Heart left ventricle (tissue), 16 donors: ENCODE measurements around the gene TUT1. TPM values are rescaled to one million over a fixed set of nuclear protein-coding genes. Genes with fewer than 3 reads are reported as not detected.

Experiments used
- ATAC-seq, 4 donors: fragments of 200-7000 bp; cut with Tn5 transposase; one replicate each; pipeline ENCODE4 v1.9.1; 2020 to 2022; ENCODE audit warnings: moderate library complexity in 4 of 4, mild to moderate bottlenecking in 3 of 4, moderate number of reproducible peaks in 1 of 4
- DNase-seq, 5 donors: peaks; one replicate each; pipeline ENCODE4 v3.0.0-alpha.2; 2020
- H3K27ac ChIP-seq, 12 donors: fragments of 200-600 bp; sonication (generic) in 4 of 12; one replicate each; pipeline versions ENCODE4 v1.5.0 to v1.8.0; 2016 to 2022; ENCODE audit warnings: mild to moderate bottlenecking in 2 of 12
- H3K27me3 ChIP-seq, 9 donors: fragments of 200-600 bp; sonication (generic) in 2 of 9; one replicate each; pipeline versions ENCODE4 v1.5.1 to v1.8.0; 2016 to 2022; ENCODE audit warnings: mild to moderate bottlenecking in 3 of 9
- H3K36me3 ChIP-seq, 9 donors: fragments of 200-600 bp; sonication (generic) in 2 of 9; one replicate each; pipeline versions ENCODE4 v1.5.0 to v1.8.0; 2018 to 2022; ENCODE audit warnings: mild to moderate bottlenecking in 2 of 9
- H3K4me1 ChIP-seq, 12 donors: fragments of 200-600 bp; sonication (generic) in 4 of 12; one replicate each; pipeline versions ENCODE4 v1.5.0 to v1.8.0; 2016 to 2022; ENCODE audit warnings: mild to moderate bottlenecking in 3 of 12
- H3K4me3 ChIP-seq, 12 donors: fragments of 200-600 bp; sonication (generic) in 4 of 12; one replicate each; pipeline versions ENCODE4 v1.5.0 to v1.8.0; 2017 to 2022; ENCODE audit warnings: mild to moderate bottlenecking in 9 of 12, moderate library complexity in 4 of 12
- H3K9me3 ChIP-seq, 12 donors: fragments of 200-600 bp; sonication (generic) in 4 of 12; one replicate each; pipeline versions ENCODE4 v1.5.0 to v1.8.0; 2016 to 2022; ENCODE audit warnings: mild to moderate bottlenecking in 1 of 12
- POLR2A ChIP-seq, 2 donors: fragments of 450-650 bp; IDR thresholded peaks; one replicate each; pipeline ENCODE4 v1.6.1; 2017; ENCODE audit warnings: antibody characterized with exemption in 2 of 2, mild to moderate bottlenecking in 2 of 2, moderate library complexity in 2 of 2
- WGBS, 4 donors: extraction: QIAGEN DNeasy Blood & Tissue Kit in 2 of 4; methylation state at CpG; one replicate each; pipeline versions ENCODE4 v1.1.5 to v1.1.7; 2013 to 2018; 5-methylcytosine and 5-hydroxymethylcytosine counted together
- intact Hi-C, 10 donors: fragments of 100-400 bp; cut with DNase I; formaldehyde crosslinking; loops; one replicate each; pipeline versions ENCODE4 v1.11.1 to v1.14.2; 2022
- polyA plus RNA-seq, 2 donors: library from polyadenylated mRNA; stranded (reverse); fragments of 200-250 nt; gene quantifications; one replicate each; pipeline ENCODE4 v1.2.3, GENCODE V29; 2013
- total RNA-seq, 9 donors: library from RNA; depleted of rRNA in 2 of 9; stranded (reverse); fragments of >200 nt in 2 of 9; fragmentation: NEBNext Ultra II Directional in 3 of 9; extraction: Animal tissue kit (Norgen Biotek cat#: 25700) in 3 of 9; gene quantifications; one replicate each; pipeline versions ENCODE4 v1.1.0 to v1.2.4, GENCODE V29; 2016 to 2023
- TF ChIP-seq, protein P1 (sequence below), 12 donors: fragments of 200-600 bp; sonication (generic) in 4 of 12; IDR thresholded peaks; one replicate each; pipeline versions ENCODE4 v1.5.0 to v1.8.0; 2018 to 2022; ENCODE audit warnings: antibody characterized with exemption in 12 of 12, mild to moderate bottlenecking in 5 of 12
- donor health status: ischemic (EF 13 %, LVEDD 7.1; RV severe dilation, severe dysfunction).
- donor health status: healthy with polysubstance abuse.
- donor health status: DM: no; HTN: yes; CAD: no.
- donor health status: DM: no; HTN: no; CAD: no.
- donor health status: ischemic (EF 25% LVEDD 6.9; RV normal size, moderate dysfunction).
- donor health status: ischemic (EF 25% LVEDD 5.7; RV mildly dilated, moderate dysfunction).
- donor health status: healthy.
- donor health status: DM: yes; HTN: yes; CAD: no.
- donor health status: ischemic (EF 35%, LVEDD 5.7; RV mildly dilated, moderate dysfunction).
- donor health status: nonischemic (EF 11% LVEDD 7.7; RV severe dilation, severe dysfunction).
- donor health status: DM: yes; HTN: yes; CAD: no.
- donor health status: PGD.
- donor health status: ischemic (EF 29% LVEDD 5.4; RV normal size, mild dysfunction).
- donor health status: nonischemic (EF 23%, LVEDD 6.1; RV moderate dilation, normal function).

The TUT1 gene
- total and polyA plus RNA-seq, 11 donors = 6.3 to 16.3 (median 11.3) TPM

DNA sequence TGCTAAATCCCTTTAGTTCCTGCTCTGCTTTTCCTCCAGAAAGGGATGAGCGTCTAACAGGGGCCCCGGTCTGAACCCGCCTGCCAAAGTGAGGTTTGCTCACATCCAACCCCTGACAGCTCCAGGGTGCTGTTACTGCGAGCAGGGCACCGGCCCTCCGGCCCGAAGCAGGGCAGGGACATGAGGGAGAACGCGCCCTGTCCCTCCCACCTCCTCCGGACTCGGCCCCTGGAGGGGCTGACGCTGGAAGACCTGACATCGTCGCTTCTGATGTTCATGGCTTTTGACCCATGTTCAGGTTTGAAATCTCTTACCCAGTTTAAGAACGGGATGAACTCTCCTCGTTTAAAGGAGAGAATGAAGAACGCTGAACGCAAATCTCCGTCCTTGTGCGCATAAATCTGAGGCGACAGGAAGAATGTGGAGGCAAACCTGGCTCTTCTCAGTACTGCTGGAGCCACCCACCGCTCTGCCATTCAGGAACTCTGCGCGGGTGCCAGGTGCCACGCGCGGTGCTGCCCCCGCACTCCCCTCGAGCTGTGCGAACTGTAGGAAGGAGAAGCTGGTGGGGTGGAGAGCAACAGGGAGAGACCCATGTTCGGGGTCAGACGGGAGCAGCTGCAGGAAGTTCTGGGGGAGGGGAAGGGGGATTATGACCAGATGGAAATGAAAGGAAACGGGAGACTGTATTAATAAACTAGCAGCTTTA, 16.8 kb downstream of the TUT1 start:
- Histone ChIP-seq H3K9me3 (no peaks in the 10 kb centered on the region), H3K4me1 (peaks cover 7 to 68% (median 42%) of the 10 kb centered on the region in 12 donors), H3K36me3 (peaks cover 0 to 72% (median 60%) of the 10 kb centered on the region in 9 donors), H3K27ac (peak overlapping the region; percentile 61 to 98 (median 94)), H3K27me3 (no peaks in the 10 kb centered on the region), H3K4me3 (peak overlapping the region; percentile 38 to 95 (median 74))
- ATAC-seq = peak; percentile 2 to 31 (median 18)
- 2 to 6% (median 3%) methylated on average over 24 to 33 of the region's 33 CpGs for WGBS, 4 donors
- DNase-seq = peak in 4 of 5 donors; percentile 48 to 67 (median 59)
- TF ChIP-seq, protein P1, sequence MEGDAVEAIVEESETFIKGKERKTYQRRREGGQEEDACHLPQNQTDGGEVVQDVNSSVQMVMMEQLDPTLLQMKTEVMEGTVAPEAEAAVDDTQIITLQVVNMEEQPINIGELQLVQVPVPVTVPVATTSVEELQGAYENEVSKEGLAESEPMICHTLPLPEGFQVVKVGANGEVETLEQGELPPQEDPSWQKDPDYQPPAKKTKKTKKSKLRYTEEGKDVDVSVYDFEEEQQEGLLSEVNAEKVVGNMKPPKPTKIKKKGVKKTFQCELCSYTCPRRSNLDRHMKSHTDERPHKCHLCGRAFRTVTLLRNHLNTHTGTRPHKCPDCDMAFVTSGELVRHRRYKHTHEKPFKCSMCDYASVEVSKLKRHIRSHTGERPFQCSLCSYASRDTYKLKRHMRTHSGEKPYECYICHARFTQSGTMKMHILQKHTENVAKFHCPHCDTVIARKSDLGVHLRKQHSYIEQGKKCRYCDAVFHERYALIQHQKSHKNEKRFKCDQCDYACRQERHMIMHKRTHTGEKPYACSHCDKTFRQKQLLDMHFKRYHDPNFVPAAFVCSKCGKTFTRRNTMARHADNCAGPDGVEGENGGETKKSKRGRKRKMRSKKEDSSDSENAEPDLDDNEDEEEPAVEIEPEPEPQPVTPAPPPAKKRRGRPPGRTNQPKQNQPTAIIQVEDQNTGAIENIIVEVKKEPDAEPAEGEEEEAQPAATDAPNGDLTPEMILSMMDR (IDR thresholded peaks at IDR 0.05) = no peak
- TF ChIP-seq POLR2A (IDR thresholded peaks at IDR 0.05) = no peak
- intact Hi-C loops = loop anchor here in 3 of 10 donors (1.0 to 2.0 kb wide), 3 partner anchors 16 to 28 kb away; partner anchors contain the start of genes TUT1 (in 2 of the 3) and AHNAK (in 1 of the 3)

- Histone ChIP-seq H3K27me3 (no peaks in the 10 kb centered on the region), H3K4me3 (peak within 1 kb of the TSS; percentile 58 to 95 (median 76)), H3K4me1 (peaks cover 7 to 72% (median 44%) of the 10 kb centered on the region in 12 donors), H3K27ac (peak within 1 kb of the TSS; percentile 61 to 98 (median 94)), H3K9me3 (no peaks in the 10 kb centered on the region), H3K36me3 (peaks cover 0 to 72% (median 60%) of the 10 kb centered on the region in 9 donors)
- TF ChIP-seq POLR2A (IDR thresholded peaks at IDR 0.05) = peak; percentile 33 to 95
- TF ChIP-seq, protein P1 (IDR thresholded peaks at IDR 0.05) = no peak
- whole genome bisulfite sequencing, 4 donors = 0 to 1% (median 0%) methylated on average over 42 to 46 of the region's 46 CpGs
- DNase-seq (peak; percentile 98 to 99 (median 99)), ATAC-seq (peak; percentile 95 to 97 (median 96))
- intact Hi-C loops = loop anchor here in 3 of 10 donors (1.0 to 2.0 kb wide), 4 partner anchors 13 to 27 kb away; partner anchors contain the start of genes TUT1 (in 2 of the 3) and AHNAK (in 1 of the 3)
Measured at GRCh38 chr11:62573592-62574362, 17.5 kb downstream of the TUT1 start, which contains the start of gene EEF1G. TSS of gene EEF1G (minus strand) at chr11:62573891. CDS start at chr11:62573842, 49 bp downstream.

DNA sequence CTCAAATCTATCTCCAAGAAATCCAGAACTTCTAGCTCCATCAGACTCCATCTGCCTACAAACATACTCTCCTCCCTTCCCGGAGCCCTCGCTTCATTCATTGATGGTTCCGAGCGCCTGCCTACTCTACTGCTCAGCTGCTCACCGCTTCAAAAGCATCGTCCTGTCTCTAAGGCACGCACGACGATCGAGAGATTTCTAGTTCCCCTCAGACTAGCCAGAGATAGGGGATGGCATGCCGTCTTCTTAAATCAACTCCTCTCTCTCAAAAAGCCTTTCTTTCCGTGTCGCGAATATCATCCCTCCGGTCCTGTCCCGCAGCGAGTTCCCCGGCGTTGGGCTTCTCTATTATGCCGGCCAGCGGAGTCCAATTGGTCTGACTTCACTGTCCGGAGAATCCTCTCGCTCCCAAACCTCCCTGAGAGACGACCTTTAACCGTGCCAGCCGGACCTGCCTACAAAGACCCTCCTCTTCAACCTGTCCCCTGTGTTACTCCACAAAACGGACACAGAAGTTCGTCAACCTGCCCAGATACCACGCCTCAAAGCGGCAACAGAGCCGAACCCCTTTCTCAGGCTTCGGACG, 18.2 kb downstream of the TUT1 start:
- intact Hi-C loops = loop anchor here in 1 of 10 donors (1.0 kb wide), 1 partner anchor 13 kb away; no protein-coding TSS in a partner anchor
- WGBS, 4 donors = 0 to 1% (median 1%) methylated on average over 33 of the region's 33 CpGs

More for the DNA sequence above, 18.2 kb downstream of the TUT1 start:
- no peak for DNase-seq
- H3K4me3 ChIP-seq = peak overlapping the region; percentile 58 to 95 (median 76)
- peaks cover 7 to 67% (median 44%) of the 10 kb centered on the region in 12 donors for H3K4me1 ChIP-seq
- H3K27me3 ChIP-seq = no peaks in the 10 kb centered on the region
- TF ChIP-seq POLR2A (IDR thresholded peaks at IDR 0.05) = no peak
- TF ChIP-seq, protein P1 (IDR thresholded peaks at IDR 0.05) = no peak
- H3K27ac ChIP-seq = peak overlapping the region; percentile 19 to 97 (median 80)
- peaks cover 0 to 72% (median 60%) of the 10 kb centered on the region in 9 donors for H3K36me3 ChIP-seq
- peak in 1 of 4 donors; percentile 4 for ATAC-seq
- no peaks in the 10 kb centered on the region for H3K9me3 ChIP-seq
